Amniotic epithelial cell (primary cell): ENCODE results near the gene SSC5D.
"Not testable (repeated sequence)": the region's sequence is repeated elsewhere in the genome, so short reads cannot be mapped to it uniquely, and the experiment has no call there.

Experiments used
- DNase-seq: peaks from one replicate; pipeline ENCODE4 v3.0.0-alpha.2; 2010; ENCODE audit warnings: low read depth

Gene SSC5D

GRCh38 chr19:55486971-55487923, 989 bp upstream of the SSC5D start:
- peak; percentile 91 for DNase-seq

GRCh38 chr19:55488986-55489710, 912 bp downstream of the SSC5D start:
- no peak for DNase-seq

DNA sequence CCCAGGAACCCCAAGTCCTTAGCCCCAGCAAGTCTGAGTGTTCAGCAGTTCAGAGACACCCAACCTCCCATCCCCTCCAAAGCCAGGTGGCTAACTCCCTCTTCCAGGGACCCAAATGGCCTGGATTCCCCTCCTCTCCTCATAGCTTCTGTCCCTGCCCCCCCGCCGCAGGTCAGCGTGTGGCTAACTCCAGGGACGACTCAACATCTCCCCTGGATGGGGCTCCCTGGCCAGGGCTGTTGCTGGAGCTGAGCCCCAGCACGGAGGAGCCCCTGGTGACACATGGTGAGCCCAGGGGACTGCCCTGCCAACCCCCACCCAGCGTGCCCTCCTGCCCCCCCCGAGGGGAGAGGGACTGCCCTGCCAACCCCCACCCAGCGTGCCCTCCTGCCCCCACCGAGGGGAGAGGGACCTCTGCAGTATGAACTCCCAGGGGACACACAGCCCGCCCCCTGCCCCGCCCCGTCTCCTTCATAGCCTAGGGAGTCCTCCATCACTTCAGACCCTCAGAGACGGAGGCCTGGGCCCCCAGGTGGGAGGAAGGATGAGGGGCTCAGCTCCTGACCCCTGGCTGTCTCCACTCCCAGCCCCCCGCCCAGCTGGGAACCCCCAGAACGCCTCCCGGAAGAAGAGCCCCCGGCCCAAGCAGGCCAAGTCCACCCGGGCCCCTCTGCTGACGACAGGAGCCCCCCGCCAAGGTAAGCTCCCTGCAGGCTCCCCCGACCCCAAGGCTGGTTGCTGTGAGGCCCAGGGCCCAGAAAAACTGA, 1.7 kb downstream of the SSC5D start:
- DNase-seq = no peak

DNA sequence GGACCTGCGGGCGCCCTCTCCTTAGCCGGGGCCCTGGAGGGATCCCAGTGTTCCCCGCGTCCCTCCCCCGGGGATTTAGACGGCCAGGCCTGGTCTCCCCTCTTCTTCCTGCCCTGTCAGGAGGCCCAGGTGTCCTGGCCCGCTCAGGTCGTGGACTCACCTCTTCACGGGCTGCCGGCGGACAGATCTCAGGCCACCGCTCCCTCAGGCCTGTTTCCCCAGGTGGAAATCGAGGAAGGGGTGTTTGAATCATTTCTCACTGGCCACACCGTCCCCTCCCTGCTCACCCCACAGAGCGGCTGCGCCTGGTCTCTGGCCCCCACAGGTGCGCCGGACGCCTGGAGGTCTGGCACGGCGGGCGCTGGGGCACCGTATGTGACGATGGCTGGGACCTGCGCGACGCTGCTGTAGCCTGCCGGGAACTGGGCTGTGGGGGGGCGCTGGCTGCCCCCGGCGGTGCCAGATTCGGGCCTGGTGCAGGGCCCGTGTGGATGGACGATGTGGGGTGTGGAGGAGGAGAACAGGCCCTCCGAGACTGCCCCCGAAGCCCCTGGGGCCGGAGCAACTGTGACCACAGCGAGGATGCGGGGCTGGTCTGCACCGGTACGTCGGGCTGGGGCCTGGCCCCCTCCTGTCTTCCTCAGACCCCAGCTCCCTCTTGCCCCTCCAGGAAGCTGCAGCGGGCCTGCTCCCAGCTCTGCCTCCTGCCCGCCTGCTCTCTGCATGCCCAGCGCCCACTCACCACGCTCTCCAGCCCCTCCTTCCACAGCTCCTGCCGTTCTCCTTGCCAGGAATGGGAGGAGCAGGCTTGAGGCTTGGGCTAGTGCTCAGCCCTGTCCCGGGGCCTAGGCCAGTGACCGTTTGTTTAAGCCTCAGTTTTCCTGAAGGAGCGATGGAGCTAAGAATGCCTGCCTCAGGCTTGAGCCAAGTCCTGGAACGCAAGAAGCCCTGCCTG, 2.5 kb downstream of the SSC5D start:
- no peak for DNase-seq

DNA sequence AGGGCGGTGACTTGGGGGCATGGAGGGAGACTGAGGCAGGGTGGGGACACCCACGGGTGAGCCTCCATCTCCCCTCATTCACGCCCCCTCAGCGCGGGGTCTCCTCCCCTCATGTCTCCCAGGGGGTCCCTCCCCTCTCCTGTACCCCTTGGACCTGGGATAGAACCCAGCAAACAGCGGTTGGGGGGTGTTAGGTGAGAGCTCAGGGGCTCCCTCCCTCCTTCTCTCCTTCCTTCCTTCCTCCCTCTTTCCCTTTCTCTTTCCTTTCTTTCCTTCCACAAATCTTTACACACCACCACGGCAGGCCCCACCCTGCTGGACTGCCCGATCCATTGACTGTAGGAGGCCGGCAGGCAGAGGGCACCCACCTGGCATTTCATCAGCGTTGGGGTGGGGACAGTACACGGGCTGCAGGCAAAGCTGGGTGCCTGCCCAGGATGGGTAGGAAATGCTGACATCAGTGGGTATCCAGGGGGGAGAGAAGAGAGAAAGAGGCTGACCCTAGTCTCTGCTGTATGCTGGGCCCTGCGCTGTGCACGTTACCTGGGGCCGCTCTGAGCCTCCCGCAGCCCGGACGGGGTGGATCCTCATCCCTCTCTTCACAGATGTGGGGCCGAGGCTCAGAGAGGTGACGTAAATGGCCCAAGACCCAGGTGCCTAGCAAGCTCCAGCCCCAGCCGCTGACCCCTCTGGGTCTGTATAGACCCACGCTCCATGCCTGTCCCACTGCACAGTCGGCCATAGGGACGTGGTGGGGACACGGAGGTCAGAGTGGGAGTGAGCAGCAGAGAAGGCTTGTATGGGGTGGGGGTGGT, 3.5 kb downstream of the SSC5D start:
- no peak for DNase-seq

- DNase-seq = no peak
Observed at GRCh38 chr19:55492362-55492944, 4.2 kb downstream of the SSC5D start.

DNA sequence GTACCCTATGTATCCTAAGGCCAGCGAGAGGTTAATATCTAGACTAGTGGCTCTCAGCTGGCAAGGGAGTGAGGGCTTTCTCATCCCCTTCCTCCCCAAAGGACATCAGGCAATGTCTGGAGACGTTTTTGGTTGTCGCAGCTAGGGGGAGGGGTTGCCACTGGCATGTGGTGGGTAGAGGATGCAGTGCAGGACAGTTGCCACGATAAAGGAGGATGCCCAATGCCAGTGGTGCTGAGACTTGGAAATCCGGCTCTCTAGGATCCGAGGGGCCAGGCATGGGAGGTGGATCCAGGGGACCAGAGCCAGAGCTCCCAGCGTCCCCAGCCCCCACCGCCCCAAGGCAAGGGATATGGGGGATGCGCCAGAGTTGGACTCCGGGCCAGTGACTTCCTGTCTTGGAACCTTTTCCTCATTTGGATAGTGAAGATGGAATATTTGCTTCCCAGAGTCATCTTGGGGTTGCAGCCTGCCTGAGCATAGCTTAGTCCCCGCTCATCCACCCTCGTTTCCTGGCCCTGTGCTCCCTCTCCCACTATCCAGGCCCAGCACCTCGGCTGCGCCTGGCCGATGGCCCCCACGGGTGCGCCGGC, 4.9 kb downstream of the SSC5D start:
- DNase-seq = no peak

DNA sequence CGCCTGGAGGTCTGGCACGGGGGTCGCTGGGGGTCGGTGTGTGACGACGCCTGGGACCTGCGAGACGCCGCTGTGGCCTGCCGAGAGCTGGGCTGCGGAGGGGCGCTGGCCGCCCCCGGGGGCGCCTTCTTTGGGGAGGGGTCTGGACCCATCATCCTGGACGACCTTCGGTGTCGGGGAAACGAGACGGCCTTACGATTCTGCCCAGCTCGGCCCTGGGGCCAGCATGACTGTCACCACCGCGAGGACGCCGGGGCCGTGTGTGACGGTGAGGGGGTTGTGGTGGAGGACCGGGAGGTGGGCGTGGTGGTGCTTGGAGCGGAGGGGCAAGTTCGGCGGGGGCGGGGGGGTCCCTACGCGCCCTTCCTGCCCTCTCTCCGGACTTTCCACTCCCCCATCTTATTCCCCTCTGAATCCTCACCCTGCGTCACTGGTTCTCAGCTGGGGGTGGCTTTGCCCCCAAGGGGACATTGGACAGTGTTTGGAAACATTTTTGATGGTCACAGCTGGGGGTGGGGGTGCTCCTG, 5.5 kb downstream of the SSC5D start:
- no peak for DNase-seq

- DNase-seq = peak; percentile 80
Observed at GRCh38 chr19:55494172-55494761, 6.0 kb downstream of the SSC5D start.

- DNase-seq = no peak
Observed at GRCh38 chr19:55495646-55496349, 7.6 kb downstream of the SSC5D start.

GRCh38 chr19:55496820-55497219, 8.6 kb downstream of the SSC5D start:
- DNase-seq = not testable (repeated sequence)

DNA sequence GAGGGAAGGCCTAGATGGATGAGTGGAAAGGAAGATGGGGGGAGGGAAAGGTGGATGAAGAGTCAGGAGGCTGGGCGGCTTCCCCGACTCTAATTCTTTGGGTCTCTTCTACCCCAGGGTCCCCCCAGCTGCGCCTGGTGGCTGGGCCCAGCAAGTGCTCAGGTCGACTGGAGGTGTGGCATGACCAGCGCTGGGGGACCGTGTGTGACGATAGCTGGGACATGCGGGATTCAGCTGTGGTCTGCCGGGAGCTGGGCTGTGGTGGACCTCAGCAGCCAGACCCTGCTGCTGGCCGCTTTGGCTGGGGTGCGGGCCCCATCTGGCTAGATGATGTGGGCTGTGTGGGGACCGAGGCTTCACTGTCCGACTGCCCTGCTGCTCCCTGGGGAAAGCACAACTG, 9.5 kb downstream of the SSC5D start:
- no peak for DNase-seq

- DNase-seq = no peak
Observed at GRCh38 chr19:55498246-55498840, 10.1 kb downstream of the SSC5D start.

DNA sequence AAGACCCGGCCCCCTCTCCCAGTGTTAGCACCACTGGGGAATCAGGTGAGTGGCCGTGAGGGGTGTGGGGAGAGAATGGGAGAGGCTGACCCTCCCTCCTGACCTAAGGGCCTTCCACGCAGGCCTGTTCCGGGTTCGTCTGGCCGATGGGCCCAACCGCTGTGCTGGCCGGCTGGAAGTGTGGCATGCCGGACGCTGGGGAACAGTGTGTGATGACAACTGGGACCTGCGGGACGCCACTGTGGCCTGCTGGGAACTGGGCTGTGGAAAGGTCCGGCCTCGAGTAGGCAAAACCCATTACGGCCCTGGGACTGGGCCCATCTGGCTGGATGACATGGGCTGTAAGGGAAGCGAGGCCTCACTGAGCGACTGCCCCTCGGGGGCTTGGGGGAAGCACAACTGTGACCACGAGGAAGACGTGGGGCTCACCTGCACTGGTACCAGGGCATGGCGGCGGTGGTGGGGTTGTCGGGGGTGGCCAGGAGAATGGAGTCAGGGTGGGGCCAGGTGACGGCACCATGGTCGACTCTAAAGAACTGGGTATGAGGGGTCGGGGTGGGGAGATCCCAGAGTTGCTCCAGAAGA, 12.2 kb downstream of the SSC5D start:
- no peak for DNase-seq

GRCh38 chr19:55502197-55502952, 14.1 kb downstream of the SSC5D start:
- no peak for DNase-seq

DNA sequence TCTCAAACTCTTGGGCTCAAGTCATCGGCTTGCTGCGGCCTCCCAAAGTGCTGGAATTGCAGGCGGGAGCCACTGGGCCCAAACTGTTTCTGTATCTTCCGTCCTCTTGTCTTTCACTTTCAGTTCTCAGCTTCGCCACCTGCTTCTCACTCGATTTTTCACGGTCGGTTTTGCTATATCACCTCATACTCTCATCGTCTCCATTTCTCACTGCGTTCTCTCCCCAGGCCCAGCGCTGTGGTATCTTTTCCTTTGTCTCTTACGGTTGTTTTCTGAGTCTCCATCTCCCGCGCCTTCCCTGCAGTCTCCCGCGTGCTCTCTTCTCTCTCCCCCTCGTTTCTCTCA, 14.9 kb downstream of the SSC5D start:
- DNase-seq = no peak
